ENCODE results near the gene TMEM163.

DNA sequence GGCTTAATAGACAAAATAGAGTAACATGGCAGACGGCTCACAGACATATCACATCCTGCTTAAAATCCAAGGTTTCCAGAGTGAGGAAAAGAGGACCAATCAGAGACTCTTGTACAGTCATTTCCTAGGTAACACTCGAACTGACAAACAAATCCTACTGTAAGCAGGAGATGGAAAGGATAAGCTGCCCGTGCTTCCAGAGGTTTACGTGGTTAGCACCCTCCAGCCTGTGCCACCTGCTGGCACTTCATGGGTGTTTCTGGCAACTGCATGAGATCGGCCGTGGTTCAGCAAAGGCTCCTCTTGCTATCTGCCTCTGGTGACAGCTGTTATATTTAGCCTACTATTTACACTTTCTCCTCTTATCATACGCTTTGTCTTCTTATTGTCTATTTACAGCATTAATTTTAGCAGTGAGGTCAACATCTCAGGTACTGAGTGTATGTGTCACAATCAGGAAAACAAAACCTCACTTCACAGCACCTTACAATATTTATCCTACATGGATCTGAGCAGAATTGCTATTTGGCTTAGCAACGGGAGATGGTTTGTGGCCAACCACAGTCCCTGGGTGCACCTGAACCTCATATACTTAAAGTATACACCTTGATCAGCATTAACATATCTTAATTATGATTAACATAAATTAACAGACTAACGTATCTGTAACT lies 226.9 kb downstream of the TMEM163 start:
- TF ChIP-seq, protein P1, sequence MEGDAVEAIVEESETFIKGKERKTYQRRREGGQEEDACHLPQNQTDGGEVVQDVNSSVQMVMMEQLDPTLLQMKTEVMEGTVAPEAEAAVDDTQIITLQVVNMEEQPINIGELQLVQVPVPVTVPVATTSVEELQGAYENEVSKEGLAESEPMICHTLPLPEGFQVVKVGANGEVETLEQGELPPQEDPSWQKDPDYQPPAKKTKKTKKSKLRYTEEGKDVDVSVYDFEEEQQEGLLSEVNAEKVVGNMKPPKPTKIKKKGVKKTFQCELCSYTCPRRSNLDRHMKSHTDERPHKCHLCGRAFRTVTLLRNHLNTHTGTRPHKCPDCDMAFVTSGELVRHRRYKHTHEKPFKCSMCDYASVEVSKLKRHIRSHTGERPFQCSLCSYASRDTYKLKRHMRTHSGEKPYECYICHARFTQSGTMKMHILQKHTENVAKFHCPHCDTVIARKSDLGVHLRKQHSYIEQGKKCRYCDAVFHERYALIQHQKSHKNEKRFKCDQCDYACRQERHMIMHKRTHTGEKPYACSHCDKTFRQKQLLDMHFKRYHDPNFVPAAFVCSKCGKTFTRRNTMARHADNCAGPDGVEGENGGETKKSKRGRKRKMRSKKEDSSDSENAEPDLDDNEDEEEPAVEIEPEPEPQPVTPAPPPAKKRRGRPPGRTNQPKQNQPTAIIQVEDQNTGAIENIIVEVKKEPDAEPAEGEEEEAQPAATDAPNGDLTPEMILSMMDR (conservative IDR thresholded peaks at IDR 0.05; ENCODE audit: low read length) = peak; percentile 24; the same call in 1 of the 2 replicates
- no peak for TF ChIP-seq EZH2phosphoT487 (IDR thresholded peaks at IDR 0.05; ENCODE audit: borderline replicate concordance, low read depth, low read length)

Measured in OCI-LY7 (cell line).